Endothelial cell of umbilical vein (primary cell): ENCODE data around the gene SNAPC2. TPM values are rescaled to one million over a fixed set of nuclear protein-coding genes. Genes with fewer than 3 reads are reported as not detected.

Experiments
- BruUV-seq: library from RNA; stranded (reverse); fragments of 400-500 nt; replicated peaks from 2 replicates; lab custom pipeline; 2021; lab: Mats Ljungman, UMichigan
- CTCF ChIA-PET: fragments of 300-600, 350-600 bp; sonication (Branson Sonifier 250); formaldehyde crosslinking; loops from one replicate; lab custom pipeline; 2021; ENCODE audit warnings: antibody characterized with exemption, inconsistent platforms; lab: Charles Lee
- POLR2A ChIA-PET: fragments of 300-600, 350-600 bp; sonication (Branson Sonifier 250); formaldehyde crosslinking; loops from one replicate; lab custom pipeline; 2021; ENCODE audit warnings: antibody characterized with exemption, inconsistent platforms; lab: Charles Lee
- DNase-seq: peaks from one replicate; pipeline ENCODE4 v3.0.0-alpha.2; 2011; ENCODE audit warnings: low read depth, low spot score
- FAIRE-seq: peaks from 2 replicates; lab custom pipeline; 2011; peaks lifted over from hg19 to GRCh38; lab: Jason Lieb, UNC
- H2AFZ ChIP-seq: 2 replicates; pipeline ENCODE4 v1.6.0; 2012; ENCODE audit warnings: low read depth, low read length, control low read depth, inconsistent platforms
- H3K27ac ChIP-seq: 2 replicates; pipeline ENCODE4 v1.5.1; 2011; ENCODE audit warnings: low read depth, mild to moderate bottlenecking, control low read depth, low read length, moderate library complexity; ENCODE audit not compliant: insufficient read depth
- H3K27me3 ChIP-seq, 2 experiments: 2 replicates each; pipeline versions ENCODE4 v1.6.0 to v1.6.1; 2011; ENCODE audit warnings: low read length in 2 of 2, mixed read lengths in 1 of 2; ENCODE audit not compliant: control insufficient read depth in 2 of 2, insufficient read depth in 2 of 2
- H3K36me3 ChIP-seq, 2 experiments: 2 replicates in 1 of 2; 3 replicates in 1 of 2; pipeline ENCODE4 v1.5.1; 2011; ENCODE audit warnings: low read length in 2 of 2, mild to moderate bottlenecking in 1 of 2, moderate library complexity in 1 of 2; ENCODE audit not compliant: control insufficient read depth in 2 of 2, insufficient read depth in 2 of 2; ENCODE audit errors: extremely low read depth in 1 of 2
- H3K4me1 ChIP-seq: 3 replicates; pipeline ENCODE4 v1.5.1; 2011; ENCODE audit warnings: mild to moderate bottlenecking, low read length; ENCODE audit not compliant: control insufficient read depth, insufficient read depth; ENCODE audit errors: extremely low read depth
- H3K4me2 ChIP-seq: 2 replicates; pipeline ENCODE4 v1.6.1; 2011; ENCODE audit warnings: low read length, control low read depth, mixed read lengths; ENCODE audit not compliant: insufficient read depth
- H3K4me3 ChIP-seq, 3 experiments: fragments of 200-600 bp in 1 of 3; sonication (generic), shearing (Covaris generic) in 1 of 3; replicated peaks in 1 of 3; 2 replicates each; pipeline ENCODE4 v1.5.1; 2011 to 2016; ENCODE audit warnings: control low read depth in 3 of 3, low read length in 3 of 3, mild to moderate bottlenecking in 2 of 3, inconsistent platforms in 1 of 3, low read depth in 1 of 3, moderate library complexity in 1 of 3; ENCODE audit not compliant: insufficient read depth in 1 of 3
- H3K79me2 ChIP-seq: 2 replicates; pipeline ENCODE4 v1.6.0; 2012; ENCODE audit warnings: low read length, inconsistent platforms; ENCODE audit not compliant: control insufficient read depth, insufficient read depth
- H3K9ac ChIP-seq: replicated peaks from 2 replicates; pipeline ENCODE3; 2011; ENCODE audit warnings: low read length, control low read depth; ENCODE audit not compliant: insufficient read depth; ENCODE audit errors: extremely low read depth
- H3K9me1 ChIP-seq: replicated peaks from 3 replicates; pipeline ENCODE4 v1.6.0; 2011; ENCODE audit warnings: mild to moderate bottlenecking, low read length; ENCODE audit not compliant: control insufficient read depth, insufficient read depth; ENCODE audit errors: extremely low read depth
- H3K9me3 ChIP-seq: replicated peaks from 2 replicates; pipeline ENCODE4 v1.5.1; 2012; ENCODE audit warnings: low read length, inconsistent platforms; ENCODE audit not compliant: control insufficient read depth, insufficient read depth
- H4K20me1 ChIP-seq: replicated peaks from 2 replicates; pipeline ENCODE3; 2011; ENCODE audit warnings: mild to moderate bottlenecking, low read length; ENCODE audit not compliant: control insufficient read depth, insufficient read depth; ENCODE audit errors: extremely low read depth
- EZH2 ChIP-seq: IDR thresholded peaks from 2 replicates; pipeline ENCODE4 v1.6.1; 2012; ENCODE audit warnings: borderline replicate concordance, low read depth, mild to moderate bottlenecking, moderate library complexity, low read length, inconsistent platforms; ENCODE audit not compliant: severe bottlenecking
- FOS ChIP-seq: IDR thresholded peaks from 2 replicates; pipeline ENCODE4 v1.6.1; 2011; ENCODE audit warnings: mild to moderate bottlenecking, low read length, moderate library complexity, borderline replicate concordance; ENCODE audit not compliant: insufficient read depth
- GATA2 ChIP-seq: IDR thresholded peaks from 2 replicates; pipeline ENCODE4 v1.7.0; 2011; ENCODE audit warnings: low read depth, mild to moderate bottlenecking, moderate library complexity, mixed read lengths, low read length; ENCODE audit not compliant: insufficient read length, insufficient read depth
- JUN ChIP-seq: IDR thresholded peaks from 2 replicates; pipeline ENCODE4 v1.6.1; 2011; ENCODE audit warnings: borderline replicate concordance, low read depth; ENCODE audit not compliant: insufficient read length, insufficient read depth
- MYC ChIP-seq: IDR thresholded peaks from one replicate; pipeline ENCODE4 v1.6.1; 2011; ENCODE audit warnings: mild to moderate bottlenecking, low read depth, low read length
- POLR2A ChIP-seq: IDR thresholded peaks from 2 replicates; pipeline ENCODE4 v1.6.1; 2012; ENCODE audit warnings: low read depth, mild to moderate bottlenecking, control low read depth, low read length
- POLR2AphosphoS5 ChIP-seq: IDR thresholded peaks from 2 replicates; pipeline ENCODE4 v1.6.1; 2012; ENCODE audit warnings: low read depth, mild to moderate bottlenecking, control low read depth, low read length, moderate library complexity; ENCODE audit not compliant: insufficient read depth
- dilution Hi-C: fragments of 300-500 bp; cut with MboI; formaldehyde crosslinking; loops from one replicate; pipeline ENCODE4 v1.15.0; 2019; ENCODE audit warnings: low sequenced_read_pairs; ENCODE audit not compliant: extremely low pct_ligation_motif_present
- intact Hi-C: fragments of 100-400 bp; cut with micrococcal nuclease; formaldehyde crosslinking; loops from one replicate; pipeline ENCODE4 v1.10.0; 2022
- polyA plus RNA-seq, 4 experiments: library from polyadenylated mRNA; depleted of rRNA in 3 of 4; stranded (reverse) in 3 of 4; unstranded in 1 of 4; fragments of >200 nt; gene quantifications; 2 replicates each; pipeline versions ENCODE4 v1.2.1 to v1.2.3, GENCODE V29; 2011 to 2012; ENCODE audit warnings: missing spikeins in 1 of 4
- total RNA-seq: library from RNA; stranded (reverse); gene quantifications from 2 replicates; pipeline ENCODE4 v1.2.3, GENCODE V29; 2021
- TF ChIP-seq, protein P1 (sequence below), 2 donors: IDR thresholded peaks; 1 replicate in 1 of 2; 2 replicates in 1 of 2; pipeline ENCODE4 v1.5.1; 2011; ENCODE audit warnings: low read length in 2 of 2, mild to moderate bottlenecking in 2 of 2, moderate library complexity in 2 of 2, control low read depth in 1 of 2, inconsistent platforms in 1 of 2, low read depth in 1 of 2; ENCODE audit not compliant: insufficient read depth in 1 of 2; ENCODE audit errors: extremely low read depth in 1 of 2
- TF ChIP-seq, protein P2 (sequence below): IDR thresholded peaks from 2 replicates; pipeline ENCODE4 v1.6.1; 2011; ENCODE audit not compliant: insufficient read depth, insufficient read length

Gene SNAPC2
- total and polyA plus RNA-seq, 2 donors (not counting 3 experiments of a cell fraction or from before 2014, with no cell fraction given) = 23.7 to 25.8 TPM

DNA sequence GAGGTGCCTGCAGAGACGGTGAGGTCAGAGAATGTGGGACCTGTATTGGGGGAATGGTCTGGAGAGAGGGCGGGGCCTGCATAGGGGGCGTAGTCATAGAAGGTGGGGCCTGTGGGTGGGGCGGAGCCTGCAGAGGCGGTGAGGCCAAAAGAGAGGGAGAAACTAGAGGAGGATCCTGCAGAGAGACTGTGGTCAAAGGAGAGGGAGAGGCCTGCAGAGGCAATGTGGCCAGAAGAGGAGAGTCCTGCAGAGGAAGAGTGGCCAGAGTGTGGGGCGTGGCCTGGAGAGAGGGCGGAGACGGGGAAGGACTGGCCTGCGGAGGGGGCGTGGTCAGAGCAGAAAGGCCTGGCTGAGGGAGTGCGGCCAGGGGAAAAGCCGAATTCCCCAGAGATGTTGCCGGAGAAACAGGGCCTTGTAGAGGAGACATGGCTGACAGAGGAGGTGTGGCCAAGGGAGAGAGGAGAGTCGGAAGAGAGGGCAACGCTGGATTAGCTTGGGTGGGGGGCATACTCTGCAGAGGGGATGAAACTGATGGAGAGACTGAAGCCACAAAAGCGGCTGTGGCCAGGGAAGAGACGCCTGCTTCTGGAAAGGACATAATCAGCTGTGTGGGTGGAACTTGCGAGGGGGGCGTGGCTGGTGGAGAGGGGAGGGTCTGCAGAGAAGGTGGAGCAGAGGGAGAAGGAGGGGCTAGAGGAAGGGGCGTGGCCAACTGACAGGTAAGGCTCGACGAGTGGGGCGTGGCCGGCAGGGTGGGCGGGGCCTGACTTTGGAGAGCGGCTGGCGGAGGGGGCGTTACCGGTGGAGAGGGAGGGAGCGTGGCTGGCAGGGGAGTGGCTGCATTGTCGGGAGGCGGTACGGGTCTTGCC lies 48.5 kb upstream of the SNAPC2 start:
- Histone ChIP-seq H3K4me3 (no peak overlapping the region), H3K79me2 (no peaks in the 10 kb centered on the region), H4K20me1 (no peaks in the 10 kb centered on the region), H3K9ac (no peak overlapping the region), H3K27me3 (peaks cover 14 to 27% of the 10 kb centered on the region in 2 experiments), H3K4me1 (peaks cover 7% of the 10 kb centered on the region), H3K9me3 (no peaks in the 10 kb centered on the region), H3K4me2 (peak overlapping the region; percentile 6), H3K27ac (no peak overlapping the region), H2AFZ (peak overlapping the region; percentile 41), H3K9me1 (no peaks in the 10 kb centered on the region), H3K36me3 (no peaks in the 10 kb centered on the region)
- TF ChIP-seq, protein P1, sequence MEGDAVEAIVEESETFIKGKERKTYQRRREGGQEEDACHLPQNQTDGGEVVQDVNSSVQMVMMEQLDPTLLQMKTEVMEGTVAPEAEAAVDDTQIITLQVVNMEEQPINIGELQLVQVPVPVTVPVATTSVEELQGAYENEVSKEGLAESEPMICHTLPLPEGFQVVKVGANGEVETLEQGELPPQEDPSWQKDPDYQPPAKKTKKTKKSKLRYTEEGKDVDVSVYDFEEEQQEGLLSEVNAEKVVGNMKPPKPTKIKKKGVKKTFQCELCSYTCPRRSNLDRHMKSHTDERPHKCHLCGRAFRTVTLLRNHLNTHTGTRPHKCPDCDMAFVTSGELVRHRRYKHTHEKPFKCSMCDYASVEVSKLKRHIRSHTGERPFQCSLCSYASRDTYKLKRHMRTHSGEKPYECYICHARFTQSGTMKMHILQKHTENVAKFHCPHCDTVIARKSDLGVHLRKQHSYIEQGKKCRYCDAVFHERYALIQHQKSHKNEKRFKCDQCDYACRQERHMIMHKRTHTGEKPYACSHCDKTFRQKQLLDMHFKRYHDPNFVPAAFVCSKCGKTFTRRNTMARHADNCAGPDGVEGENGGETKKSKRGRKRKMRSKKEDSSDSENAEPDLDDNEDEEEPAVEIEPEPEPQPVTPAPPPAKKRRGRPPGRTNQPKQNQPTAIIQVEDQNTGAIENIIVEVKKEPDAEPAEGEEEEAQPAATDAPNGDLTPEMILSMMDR (IDR thresholded peaks at IDR 0.05; ENCODE audit: extremely low read depth in 1 of 2, insufficient read depth in 1 of 2, low read depth in 1 of 2, low read length in 2 of 2) = no peak
- TF ChIP-seq, protein P2, sequence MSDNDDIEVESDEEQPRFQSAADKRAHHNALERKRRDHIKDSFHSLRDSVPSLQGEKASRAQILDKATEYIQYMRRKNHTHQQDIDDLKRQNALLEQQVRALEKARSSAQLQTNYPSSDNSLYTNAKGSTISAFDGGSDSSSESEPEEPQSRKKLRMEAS = no peak
- TF ChIP-seq GATA2 (no peak), JUN (no peak), FOS (no peak), MYC (no peak), POLR2AphosphoS5 (no peak), EZH2 (no peak), POLR2A (no peak)
- ChIA-PET POLR2A (no interaction called here), CTCF (interaction anchor here (1.0 kb wide), 1 partner anchor 10 kb away, joined by 5 read pairs; no protein-coding TSS in a partner anchor)
- intact Hi-C loops (loop anchor here (2.0 to 5.0 kb wide), 2 partner anchors 39 to 49 kb away; partner anchors contain the start of genes EVI5L and SNAPC2), dilution Hi-C loops (no loop called here)
- DNase-seq (peak; percentile 71), FAIRE-seq (peak; percentile 76)
- BruUV-seq = no TSS peak
